Stimulated activated CD8-positive, alpha-beta memory T cell treated with anti-CD3 and anti-CD28 coated beads, Interleukin-7, amount 100 ng/mL, for 48 hours (primary cell): ENCODE results near the gene IRF8.

Experiments used
- DNase-seq, 2 donors: peaks; one replicate each; pipeline ENCODE4 v3.0.0-alpha.2; 2020; ENCODE audit warnings: low read depth in 1 of 2; ENCODE audit errors: extremely low read depth in 1 of 2

The IRF8 gene

DNA sequence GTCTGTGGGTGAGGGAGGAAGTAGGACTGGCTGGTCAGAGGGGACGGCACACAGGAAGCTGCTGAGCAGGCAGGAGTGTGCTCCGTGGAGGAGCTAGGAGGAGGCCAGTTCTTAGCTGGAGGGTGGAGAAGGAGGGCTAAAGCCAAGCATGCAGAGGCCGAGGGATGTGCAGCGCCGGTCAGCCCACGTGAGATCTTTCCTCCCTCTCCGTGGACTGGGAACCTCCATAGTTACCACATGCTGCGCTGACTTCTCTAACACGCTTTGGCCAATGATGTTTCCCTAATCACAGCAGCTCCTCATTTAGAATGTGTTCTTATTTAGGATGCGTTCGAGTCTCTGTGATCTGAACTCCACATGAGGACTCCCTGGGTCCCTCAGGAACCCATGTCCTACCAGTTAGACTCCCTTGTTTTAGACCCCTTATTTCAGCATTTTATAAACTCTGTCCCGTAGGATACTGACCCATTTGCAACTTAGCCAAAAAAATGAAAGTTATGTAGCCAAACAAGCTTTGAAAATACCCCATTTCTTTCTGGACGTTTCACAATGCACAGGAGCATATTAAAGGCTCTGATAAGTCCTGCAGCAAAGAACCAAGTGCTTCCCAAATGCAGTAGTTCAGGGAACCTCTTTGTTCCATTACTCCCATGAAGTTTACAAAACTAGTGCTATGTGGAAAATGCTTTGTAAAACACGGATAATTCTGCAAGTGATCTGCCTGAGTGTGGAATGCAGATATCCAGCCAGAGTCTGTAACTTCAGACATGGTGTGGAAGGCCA, 51.4 kb downstream of the IRF8 start:
- no peak for DNase-seq

DNA sequence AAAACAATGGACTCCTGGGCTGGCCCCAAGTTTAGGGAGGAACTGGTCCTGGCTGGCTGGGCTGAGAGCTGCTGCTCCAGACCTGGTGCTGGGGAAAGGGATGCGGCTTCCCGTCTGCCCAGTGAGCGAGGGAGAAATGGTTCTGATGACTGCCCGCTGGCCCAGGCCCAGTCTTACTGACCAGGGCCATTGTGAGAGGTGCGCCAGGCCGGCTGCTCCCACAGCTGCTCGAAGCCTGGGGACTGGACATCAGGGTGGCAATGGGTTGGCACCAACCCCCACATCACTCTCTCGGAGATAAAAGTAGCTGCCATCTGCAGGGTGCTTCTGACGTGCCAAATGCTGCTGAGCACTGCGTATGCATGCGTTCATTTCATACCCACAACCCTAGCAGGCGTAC, 53.2 kb downstream of the IRF8 start:
- no peak for DNase-seq

DNA sequence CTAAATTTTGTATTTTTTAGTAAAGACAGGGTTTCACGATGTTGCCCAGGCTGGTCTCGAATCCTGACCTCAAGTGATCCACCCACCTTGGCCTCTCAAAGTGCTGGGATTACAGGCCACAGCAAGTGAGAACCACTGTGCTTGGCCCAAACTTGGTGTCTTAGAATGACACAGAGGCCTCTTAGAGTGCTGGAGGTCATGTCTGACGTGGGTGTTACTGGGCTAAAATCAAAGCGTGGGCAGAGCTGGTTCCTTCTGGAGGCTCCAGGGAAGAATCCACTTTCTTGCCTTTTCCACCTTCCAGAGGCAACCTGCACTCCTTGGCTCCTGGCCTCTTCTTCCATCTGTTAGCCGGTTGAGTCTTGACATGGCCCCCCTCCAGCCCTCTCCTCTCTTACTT, 53.8 kb downstream of the IRF8 start:
- DNase-seq, result no peak

DNA sequence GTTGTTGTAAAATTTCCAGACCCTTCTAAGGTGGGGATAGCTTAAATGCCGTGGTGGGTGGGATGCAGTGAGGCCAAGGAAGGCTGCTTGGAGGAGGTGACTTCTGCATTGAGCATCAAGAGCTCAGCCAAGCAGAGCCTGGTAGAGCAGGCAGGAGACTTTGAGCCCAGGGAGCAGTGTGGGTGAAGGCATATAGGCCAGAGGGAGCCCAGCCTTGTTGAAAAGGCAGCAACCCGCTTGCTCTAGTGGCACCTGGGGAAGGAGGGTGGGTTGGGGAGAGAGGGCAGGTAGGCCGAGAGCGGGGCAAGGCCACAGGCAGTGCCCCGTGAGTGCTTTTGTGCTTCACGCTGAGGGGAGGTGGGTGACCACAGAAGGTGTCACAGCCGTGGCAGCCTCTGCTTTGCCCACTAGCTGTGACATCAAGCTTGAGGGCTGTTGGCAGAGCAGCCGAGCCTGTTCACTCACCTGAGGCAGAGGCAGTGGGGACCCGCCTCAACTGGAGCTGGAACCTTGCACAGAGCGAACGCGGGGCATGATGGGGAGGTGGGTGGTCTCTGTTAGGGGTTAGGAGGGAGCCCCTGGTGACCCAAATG, 56.1 kb downstream of the IRF8 start:
- DNase-seq, result no peak

DNA sequence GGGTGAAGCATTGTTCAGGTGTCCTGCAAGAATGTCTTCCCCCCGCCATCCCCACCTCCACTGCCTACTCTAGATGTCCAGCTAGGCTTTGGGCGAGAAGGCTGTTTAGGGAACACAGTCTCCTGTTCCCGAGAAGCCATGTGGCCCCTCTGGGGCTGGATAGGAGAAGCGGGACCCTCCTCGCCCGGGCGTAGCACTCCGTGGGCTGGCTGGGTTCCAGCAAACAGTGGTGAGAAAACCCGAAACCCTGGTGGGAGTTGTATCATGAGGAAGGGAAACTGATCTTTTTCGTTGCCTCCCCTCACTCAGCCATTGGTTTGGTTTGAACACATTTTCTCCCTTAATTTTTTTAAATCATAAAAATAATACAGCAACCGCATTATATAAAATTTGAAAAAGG, 56.6 kb downstream of the IRF8 start:
- DNase-seq, result no peak

DNA sequence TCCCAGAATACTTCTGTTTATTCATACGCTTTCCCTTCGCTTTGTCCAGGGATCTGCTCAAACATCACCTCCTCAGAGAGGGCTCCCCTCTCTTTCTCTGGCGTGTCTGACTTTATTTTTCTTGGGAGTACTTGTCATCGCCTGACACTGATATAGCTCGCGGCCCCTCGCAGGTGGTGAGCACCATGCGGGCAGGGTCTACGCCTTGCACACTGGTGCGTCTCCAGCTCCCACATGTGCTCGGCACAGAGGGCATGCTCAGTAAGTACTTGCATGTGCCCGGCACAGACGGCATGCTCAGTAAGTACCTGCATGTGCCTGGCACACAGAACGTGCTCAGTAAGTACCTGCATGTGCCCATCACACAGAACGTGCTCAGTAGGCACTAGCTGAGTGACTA, 57.5 kb downstream of the IRF8 start:
- no peak for DNase-seq

DNA sequence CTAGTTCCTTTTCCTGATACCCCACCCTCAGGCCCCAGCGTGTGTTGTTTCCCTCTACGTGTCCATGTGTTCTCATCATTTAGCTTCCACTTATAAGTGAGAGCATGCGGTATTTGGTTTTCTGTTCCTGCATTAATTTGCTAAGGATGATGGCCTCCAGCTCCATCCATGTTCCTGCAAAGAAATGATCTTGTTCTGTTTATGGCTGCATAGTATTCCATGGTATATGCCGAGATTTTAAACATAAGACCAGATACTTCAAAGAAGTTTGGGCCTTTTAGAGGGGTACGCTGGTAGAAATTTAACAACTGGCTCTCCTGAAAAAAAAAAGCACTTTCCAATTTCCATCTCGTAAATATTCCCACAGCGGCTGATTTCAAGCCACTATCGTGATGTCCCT, 59.8 kb downstream of the IRF8 start:
- DNase-seq, result no peak

DNA sequence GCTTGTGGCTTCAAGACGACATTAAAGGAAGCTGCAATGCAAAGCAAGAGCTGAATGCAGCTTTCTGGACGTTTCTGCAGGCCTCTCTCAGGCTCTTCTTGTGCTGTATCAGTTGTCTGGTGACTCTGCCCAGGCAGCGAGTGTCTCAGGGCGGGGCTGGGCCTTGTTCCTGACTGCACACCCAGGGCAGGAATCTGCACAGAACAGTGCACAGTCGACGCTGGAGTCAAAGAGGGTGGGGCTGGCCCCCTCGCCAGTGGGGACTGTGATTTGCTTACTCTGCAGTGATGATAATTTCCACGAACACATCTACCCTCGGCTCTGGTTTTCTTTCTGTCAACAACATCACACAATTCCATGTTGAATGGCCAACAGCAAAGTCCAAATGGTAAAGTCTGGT, 60.7 kb downstream of the IRF8 start:
- no peak for DNase-seq

DNA sequence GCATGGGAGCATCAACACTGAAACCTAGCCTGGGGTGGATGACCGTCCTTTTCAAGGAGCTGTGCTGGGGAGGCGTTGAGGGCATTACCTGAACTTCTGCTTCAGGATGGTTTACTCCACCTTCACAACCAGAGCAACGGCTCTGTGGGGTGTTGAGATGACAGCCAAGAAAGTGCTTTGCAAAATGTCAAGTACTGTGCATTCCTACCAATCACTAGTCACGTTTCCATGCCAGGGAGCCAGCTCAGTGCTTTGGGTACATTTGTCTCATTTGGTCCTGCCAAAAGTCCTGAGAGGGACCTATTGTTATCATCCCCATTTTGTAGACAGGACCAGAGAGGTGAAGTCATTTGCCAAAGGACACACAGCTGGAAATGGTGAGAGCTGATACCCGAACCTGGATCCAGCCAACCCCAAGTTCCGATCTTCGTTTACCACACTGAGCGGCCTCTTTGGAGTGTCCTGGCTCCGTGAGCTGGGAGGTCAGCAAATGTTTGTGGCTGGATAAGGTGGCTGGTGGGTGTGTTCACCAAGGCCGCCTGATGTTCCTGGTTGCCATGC, 61.6 kb downstream of the IRF8 start:
- no peak for DNase-seq

DNA sequence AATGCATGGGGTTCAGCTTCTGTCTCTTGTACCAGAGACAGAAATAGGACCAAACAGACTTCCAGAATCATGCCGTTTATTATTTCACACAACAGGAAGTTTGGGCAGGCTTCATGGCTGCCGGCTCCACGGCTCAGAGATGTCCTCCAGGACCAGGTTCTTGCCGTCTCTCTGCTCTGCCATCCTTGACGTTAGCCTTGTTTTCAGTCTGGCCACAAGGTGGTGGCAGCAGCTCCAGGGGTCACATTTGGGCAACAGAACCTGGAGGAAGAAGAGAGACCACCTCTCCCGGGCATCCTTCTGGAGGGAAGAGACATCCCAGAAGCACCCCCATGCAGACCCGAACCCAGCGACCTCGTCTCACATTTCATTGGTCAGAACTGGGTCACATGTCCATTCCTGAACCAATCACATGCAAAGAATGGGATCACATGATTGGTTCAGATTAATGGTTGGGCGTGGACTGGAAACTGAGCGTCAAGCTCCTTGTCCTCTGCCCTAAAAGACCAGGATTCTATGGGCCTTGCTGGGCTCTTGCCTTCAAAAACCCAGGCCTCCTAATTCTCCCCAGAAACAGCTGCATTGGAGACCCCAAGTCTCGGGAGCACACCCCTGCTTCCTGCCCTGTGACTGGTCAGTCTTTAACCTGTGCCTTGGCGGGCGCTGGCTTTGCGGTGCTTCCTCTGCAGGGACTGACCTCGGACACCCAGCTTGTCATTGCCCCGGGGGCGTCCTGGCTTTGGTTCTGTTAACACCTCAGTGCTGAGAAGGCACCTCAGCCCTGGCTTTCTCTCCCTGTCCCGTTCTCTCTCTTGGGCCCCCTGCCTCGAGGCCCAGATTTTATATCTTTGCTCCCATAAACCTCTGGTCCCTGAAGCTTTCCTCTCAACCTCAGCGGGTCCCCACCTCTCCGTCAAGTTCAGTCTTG, 63.3 kb downstream of the IRF8 start:
- DNase-seq, result no peak

DNA sequence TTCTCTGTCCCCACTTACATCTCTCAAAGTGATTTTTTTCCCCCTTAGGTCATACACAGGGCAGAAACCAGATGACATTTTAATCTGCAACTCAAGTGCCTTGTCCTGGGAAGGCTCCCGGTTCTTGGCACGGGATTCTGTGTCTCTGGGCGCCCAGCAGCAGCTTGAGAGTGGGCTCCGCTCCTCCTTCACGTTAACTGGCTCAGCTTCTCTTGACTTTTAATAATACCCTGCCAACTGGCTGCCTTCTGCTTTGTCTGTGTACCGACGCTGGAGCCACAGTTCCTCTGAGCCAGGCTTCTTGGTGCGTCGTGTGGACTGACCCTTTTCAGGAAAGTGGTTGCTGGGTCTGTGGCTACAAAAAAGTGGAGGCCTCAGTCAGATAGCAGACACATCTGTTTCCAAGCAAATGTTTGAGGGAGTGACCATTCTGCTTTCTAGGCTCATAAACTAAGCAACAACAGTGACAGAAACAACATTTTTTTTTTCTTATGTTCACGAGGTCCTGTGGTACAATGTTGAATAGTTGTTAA, 64.9 kb downstream of the IRF8 start:
- no peak for DNase-seq

DNA sequence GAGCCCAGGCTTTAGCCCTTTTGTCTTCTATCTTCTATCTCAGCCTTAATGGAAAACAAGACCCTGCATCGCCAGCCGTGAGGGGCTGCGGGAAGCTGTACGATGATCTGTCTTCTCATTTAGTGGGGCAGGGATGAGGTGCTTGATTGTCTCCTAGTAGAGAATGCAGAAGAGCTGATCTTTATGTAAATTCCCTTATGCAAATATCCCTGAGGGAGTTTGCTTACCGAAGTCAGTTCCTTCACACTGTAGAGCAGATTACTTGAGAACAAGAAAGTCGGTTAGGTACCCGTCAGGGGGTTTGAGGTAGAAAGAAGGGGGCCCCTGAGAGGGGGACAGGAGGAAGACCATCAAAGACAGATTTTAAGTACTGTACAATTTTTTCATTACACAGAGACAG, 66.2 kb downstream of the IRF8 start:
- DNase-seq, result no peak

DNA sequence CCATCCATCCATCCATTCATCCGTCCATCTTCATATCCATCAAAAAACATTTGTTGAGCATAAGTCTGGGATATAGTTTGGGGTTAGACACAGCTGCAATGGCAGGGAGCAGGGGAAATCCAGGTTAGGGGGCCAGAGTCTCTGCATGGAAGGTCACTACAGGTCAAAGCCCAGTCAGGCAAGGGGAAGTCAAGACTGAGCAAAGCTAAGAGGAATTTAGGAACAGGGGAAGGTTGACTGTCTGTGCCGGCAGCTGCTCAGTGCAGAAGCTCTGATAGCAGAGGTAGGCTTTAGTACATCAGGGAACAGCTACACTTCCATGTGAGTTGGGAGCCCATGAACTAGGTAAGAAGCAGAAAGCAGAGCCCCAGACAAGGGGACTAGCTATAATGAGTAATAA, 68.1 kb downstream of the IRF8 start:
- DNase-seq, result no peak

DNA sequence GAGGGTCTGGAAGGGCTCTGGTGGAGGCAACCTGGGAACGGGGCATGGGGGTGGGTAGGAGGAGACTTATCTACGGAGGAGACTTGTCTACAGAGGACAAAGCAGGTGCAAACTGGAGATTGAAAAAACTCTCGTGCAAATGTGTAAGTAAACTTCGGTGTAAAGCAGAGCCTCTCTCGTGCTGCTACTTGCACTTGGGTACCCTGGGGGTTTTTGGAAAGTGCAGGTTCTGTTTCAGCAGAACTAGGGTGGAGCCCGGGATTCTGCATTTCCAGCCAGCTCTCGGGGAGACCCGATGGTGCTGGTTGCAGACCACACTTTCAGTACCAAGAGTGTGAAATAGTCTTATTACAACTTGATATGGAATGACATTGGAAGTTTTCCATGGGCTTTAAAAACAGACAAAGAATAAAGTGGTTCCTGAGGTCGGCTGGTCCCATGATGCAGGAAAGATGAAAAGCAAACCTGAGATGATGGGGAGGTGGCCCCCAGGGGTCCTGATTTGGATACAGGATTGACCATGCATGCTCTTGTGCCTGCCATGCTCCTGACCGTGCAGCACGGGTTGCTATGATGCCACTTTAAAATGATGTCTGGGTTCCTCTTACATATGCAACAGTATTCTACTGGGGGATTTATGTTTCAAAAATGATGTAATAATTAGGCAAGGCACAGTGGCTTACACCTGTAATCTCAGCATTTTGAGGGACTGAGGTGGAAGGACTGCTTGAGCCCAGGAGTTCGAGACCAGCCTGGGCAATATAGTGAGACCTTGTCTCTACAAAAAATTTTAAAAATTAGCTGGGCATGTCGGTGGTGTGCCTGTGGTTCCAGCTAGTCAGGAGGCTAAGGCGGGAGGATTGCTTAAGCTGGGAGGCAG, 69.3 kb downstream of the IRF8 start:
- no peak for DNase-seq

DNA sequence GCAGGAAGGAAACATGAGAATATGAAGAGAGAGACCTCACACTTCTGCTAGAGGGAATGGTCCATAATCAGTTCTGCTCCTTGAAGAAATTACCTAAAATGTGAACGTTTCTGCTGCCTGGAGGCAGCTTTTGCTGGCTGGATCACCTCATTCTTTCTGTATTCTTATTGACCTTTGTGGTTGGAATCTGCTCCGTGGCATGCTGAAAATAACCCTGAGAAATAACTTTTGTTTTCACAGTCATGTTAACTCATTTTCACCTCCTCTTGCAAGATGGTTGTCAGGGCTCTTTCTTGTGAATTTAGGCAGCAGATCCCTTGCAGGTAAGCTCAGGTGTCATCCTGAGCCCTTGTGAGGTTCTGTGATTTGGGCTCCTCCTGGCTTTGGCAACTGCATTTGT, 70.2 kb downstream of the IRF8 start:
- no peak for DNase-seq

DNA sequence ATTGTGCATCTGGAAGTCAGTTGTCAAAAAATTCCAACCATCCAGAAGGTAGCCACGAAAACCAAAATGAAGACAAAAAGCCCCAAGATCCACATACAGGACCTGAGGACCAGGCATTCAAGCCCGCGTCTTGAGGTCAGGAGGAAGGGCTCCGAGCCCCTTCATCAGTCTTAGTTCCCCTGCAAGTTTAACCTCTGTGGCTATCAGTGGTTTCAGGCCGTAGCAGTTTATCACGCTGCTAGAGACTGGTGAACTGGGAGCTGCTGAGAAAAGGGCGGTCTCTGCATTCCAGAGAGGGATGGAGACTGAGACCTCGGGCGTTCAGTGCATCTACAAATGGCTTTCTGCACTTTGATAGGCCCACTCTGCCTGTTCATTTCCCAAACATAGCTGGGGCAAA, 70.6 kb downstream of the IRF8 start:
- DNase-seq, result no peak

DNA sequence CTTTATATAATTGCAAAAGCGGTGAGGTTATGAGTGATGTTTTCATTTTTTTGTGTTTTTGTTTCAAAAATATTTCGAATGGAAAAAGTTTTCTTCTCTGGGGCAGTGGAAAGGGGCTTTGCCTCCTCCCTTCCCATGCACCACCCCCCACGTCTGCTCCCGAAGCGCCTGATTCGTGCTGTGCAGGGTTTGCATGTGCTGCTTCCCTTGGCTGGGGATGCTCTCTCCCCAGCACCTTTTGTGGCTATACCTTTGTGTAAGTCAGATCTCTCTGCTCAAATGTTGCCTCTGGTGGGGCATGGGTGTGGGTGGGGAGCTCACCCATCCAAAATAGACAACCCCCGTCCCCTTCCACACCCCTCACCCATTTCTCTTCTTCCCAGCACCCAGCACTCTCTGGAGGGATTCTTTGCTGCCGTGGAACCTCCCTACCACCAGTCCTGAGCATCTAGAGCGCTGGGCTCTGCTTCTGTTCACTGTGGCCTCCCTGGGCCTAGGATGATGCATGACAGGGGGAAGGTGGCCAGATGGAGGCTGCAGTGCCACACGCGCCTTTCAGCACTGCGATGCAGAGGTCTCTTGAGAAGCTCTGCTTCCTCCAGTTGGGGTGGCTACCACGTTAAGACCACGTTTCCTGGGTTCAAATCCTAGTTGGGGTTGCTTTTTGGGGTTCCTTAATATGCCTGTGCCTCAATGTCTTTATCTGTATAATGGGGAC, 71.2 kb downstream of the IRF8 start:
- DNase-seq, result no peak

DNA sequence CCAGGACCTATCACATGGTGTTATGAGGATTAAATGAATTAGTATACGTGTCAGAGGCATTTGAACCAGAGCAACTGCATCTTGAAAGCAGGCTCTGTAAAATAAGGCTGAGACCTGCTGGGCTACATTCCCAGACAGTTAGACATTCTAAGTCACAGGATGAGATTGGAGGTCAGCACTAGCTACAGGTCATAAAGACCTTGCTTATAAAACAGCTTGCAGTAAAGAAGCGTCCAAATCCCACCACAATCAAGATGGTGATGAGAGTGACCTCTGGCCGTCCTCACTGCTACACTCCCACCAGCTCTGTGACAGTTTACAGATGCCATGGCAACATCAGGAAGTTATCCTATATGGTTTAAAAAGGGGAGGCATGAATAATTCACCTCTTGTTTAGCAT, 71.8 kb downstream of the IRF8 start:
- no peak for DNase-seq
